K562 (cell line): Measurements from ENCODE around the gene FYB1. TPM values are rescaled to one million over a fixed set of nuclear protein-coding genes. Genes with fewer than 3 reads are reported as not detected.

Source experiments
- ARID1B ChIP-seq: fragments of 450-650 bp; IDR thresholded peaks from 2 replicates; pipeline ENCODE4 v1.6.1; 2016; ENCODE audit warnings: antibody characterized with exemption, mild to moderate bottlenecking, inconsistent platforms
- ASH1L ChIP-seq: fragments of 450-650 bp; IDR thresholded peaks from 2 replicates; pipeline ENCODE4 v1.6.1; 2018; ENCODE audit warnings: borderline replicate concordance, mild to moderate bottlenecking, low read depth; ENCODE audit not compliant: partially characterized antibody
- CBX1 ChIP-seq: sonication (generic); IDR thresholded peaks from 2 replicates; pipeline ENCODE4 v1.6.1; 2016; ENCODE audit warnings: antibody characterized with exemption, low read depth, mild to moderate bottlenecking
- CEBPB ChIP-seq: fragments of 450-650 bp; IDR thresholded peaks from 2 replicates; pipeline ENCODE4 v1.6.1; 2016; ENCODE audit warnings: missing genetic modification characterization, missing compliant biosample characterization
- CHCHD3 ChIP-seq: fragments of 250-450 bp; sonication (Bioruptor Pico); IDR thresholded peaks from 2 replicates; pipeline ENCODE4 v2.1.2; 2022; ENCODE audit warnings: mild to moderate bottlenecking
- DPF2 ChIP-seq: fragments of 450-650 bp; IDR thresholded peaks from 2 replicates; pipeline ENCODE4 v1.6.1; 2016
- ETV1 ChIP-seq: fragments of 450-650 bp; conservative IDR thresholded peaks from 2 replicates; pipeline ENCODE4 v1.6.1; 2016; ENCODE audit warnings: missing genetic modification characterization, control low read depth, low read depth, missing compliant biosample characterization
- FOXM1 ChIP-seq, 2 experiments: fragments of 450-650 bp in 1 of 2; sonication (generic) in 1 of 2; formaldehyde crosslinking in 1 of 2; IDR thresholded peaks; 2 replicates each; pipeline versions ENCODE4 v1.6.1 to v1.9.0; 2017 to 2022; ENCODE audit warnings: low read depth in 2 of 2, mild to moderate bottlenecking in 2 of 2, missing genetic modification reagents in 1 of 2, moderate library complexity in 1 of 2
- RFX7 ChIP-seq: fragments of 250-450 bp; sonication (Bioruptor Pico); IDR thresholded peaks from 2 replicates; pipeline ENCODE4 v1.5.1; 2021; ENCODE audit warnings: mild to moderate bottlenecking
- SAP30 ChIP-seq: fragments of 200-600 bp; sonication (generic); IDR thresholded peaks from 2 replicates; pipeline ENCODE4 v1.6.1; 2012; ENCODE audit warnings: borderline replicate concordance, low read depth, mild to moderate bottlenecking, moderate library complexity, low read length, control low read depth, inconsistent platforms; ENCODE audit not compliant: insufficient read depth, poor library complexity, severe bottlenecking
- SMARCC2 ChIP-seq: fragments of 450-650 bp; IDR thresholded peaks from 2 replicates; pipeline ENCODE4 v1.6.1; 2017; ENCODE audit warnings: antibody characterized with exemption, moderate library complexity, mild to moderate bottlenecking, low read depth
- SMARCE1 ChIP-seq: fragments of 450-650 bp; IDR thresholded peaks from 2 replicates; pipeline ENCODE4 v1.7.1; 2016; ENCODE audit warnings: mild to moderate bottlenecking
- TBP ChIP-seq: optimal IDR thresholded peaks from 2 replicates; pipeline ENCODE3; 2011; ENCODE audit warnings: low read depth, low read length, improper control_type of control experiment
- TCFL5 ChIP-seq: fragments of 250-450 bp; sonication (Bioruptor Pico); conservative IDR thresholded peaks from 2 replicates; pipeline ENCODE4 v1.6.1; 2021; ENCODE audit warnings: mild to moderate bottlenecking, moderate library complexity, matching md5 sums
- TEAD4 ChIP-seq, 2 experiments: sonication (generic) in 1 of 2; formaldehyde crosslinking in 1 of 2; IDR thresholded peaks; 2 replicates each; pipeline versions ENCODE4 v1.6.1 to v1.8.0; 2012 to 2022; ENCODE audit warnings: borderline replicate concordance in 1 of 2, inconsistent platforms in 1 of 2, low read length in 1 of 2, mild to moderate bottlenecking in 1 of 2, missing genetic modification reagents in 1 of 2
- ZNF133 ChIP-seq: fragments of 250-450 bp; sonication (Bioruptor Pico); IDR thresholded peaks from 2 replicates; pipeline ENCODE4 v1.4.0; 2020; ENCODE audit warnings: mild to moderate bottlenecking
- polyA plus RNA-seq, 8 experiments: library from polyadenylated mRNA; depleted of rRNA in 4 of 8; stranded (reverse) in 5 of 8; unstranded in 3 of 8; fragments of >200 nt; fragmentation: Nextera tagmentation in 2 of 8; fragmentation: Illumina TruSeq in 1 of 8; extraction: Ambion mirVana in 2 of 8; extraction: Trizol in 1 of 8; gene quantifications; 2 replicates each; pipeline versions ENCODE4 v1.2.1 to v1.2.3, GENCODE V29; 2011 to 2014; ENCODE audit warnings: inconsistent platforms in 1 of 8, missing spikeins in 1 of 8
- total RNA-seq, 7 experiments: library from RNA; depleted of rRNA in 6 of 7; stranded (reverse); fragments of >200 nt in 6 of 7; fragmentation: Illumina TruSeq in 2 of 7; extraction: Trizol in 2 of 7; gene quantifications; 2 replicates each; pipeline versions ENCODE4 v1.2.1 to v1.2.3, GENCODE V29; 2011 to 2021; ENCODE audit warnings: low replicate concordance in 1 of 7
- TF ChIP-seq, protein P1 (sequence below): sonication (generic); formaldehyde crosslinking; IDR thresholded peaks from 2 replicates; pipeline ENCODE4 v1.8.1; 2023; ENCODE audit warnings: mild to moderate bottlenecking, missing genetic modification reagents
- TF ChIP-seq, protein P2 (sequence below): sonication (generic); formaldehyde crosslinking; IDR thresholded peaks from 2 replicates; pipeline ENCODE4 v1.8.0; 2022; ENCODE audit warnings: missing genetic modification reagents, mild to moderate bottlenecking, moderate library complexity, borderline replicate concordance
- TF ChIP-seq, protein P3 (sequence below), 2 experiments: fragments of 450-650 bp; IDR thresholded peaks; 2 replicates each; pipeline ENCODE4 v1.6.1; 2016
- TF ChIP-seq, protein P4 (sequence below): fragments of 450-650 bp; IDR thresholded peaks from 2 replicates; pipeline ENCODE4 v1.6.1; 2016; ENCODE audit warnings: mild to moderate bottlenecking
- TF ChIP-seq, protein P5 (sequence below): sonication (generic); formaldehyde crosslinking; IDR thresholded peaks from 2 replicates; pipeline ENCODE4 v1.9.0; 2022; ENCODE audit warnings: mild to moderate bottlenecking, missing genetic modification reagents

FYB1 gene
- total and polyA plus RNA-seq, 9 of the 15 experiments (the other 6 are each of a cell fraction or from before 2014, with no cell fraction given): 4.7 to 31.5 (median 9.7) TPM

DNA sequence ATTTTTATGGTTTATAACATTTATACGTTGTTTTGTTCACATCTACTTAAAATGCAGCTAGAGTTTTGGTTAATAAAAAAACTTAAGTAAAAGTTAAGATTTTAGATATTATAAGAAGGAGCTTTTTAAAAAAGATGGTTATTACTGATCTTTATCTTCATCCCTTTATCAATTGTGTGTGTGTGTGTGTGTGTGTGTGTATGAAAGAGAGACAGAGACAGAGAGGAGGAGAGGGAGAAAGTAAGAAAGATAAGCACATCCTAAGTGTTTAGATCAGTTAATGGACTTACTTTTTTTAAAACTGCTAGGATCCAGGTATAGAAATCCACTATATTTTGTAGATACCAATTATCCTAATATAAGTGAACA is 99.3 kb downstream of the FYB1 start (continued):
- TF ChIP-seq, protein P1, sequence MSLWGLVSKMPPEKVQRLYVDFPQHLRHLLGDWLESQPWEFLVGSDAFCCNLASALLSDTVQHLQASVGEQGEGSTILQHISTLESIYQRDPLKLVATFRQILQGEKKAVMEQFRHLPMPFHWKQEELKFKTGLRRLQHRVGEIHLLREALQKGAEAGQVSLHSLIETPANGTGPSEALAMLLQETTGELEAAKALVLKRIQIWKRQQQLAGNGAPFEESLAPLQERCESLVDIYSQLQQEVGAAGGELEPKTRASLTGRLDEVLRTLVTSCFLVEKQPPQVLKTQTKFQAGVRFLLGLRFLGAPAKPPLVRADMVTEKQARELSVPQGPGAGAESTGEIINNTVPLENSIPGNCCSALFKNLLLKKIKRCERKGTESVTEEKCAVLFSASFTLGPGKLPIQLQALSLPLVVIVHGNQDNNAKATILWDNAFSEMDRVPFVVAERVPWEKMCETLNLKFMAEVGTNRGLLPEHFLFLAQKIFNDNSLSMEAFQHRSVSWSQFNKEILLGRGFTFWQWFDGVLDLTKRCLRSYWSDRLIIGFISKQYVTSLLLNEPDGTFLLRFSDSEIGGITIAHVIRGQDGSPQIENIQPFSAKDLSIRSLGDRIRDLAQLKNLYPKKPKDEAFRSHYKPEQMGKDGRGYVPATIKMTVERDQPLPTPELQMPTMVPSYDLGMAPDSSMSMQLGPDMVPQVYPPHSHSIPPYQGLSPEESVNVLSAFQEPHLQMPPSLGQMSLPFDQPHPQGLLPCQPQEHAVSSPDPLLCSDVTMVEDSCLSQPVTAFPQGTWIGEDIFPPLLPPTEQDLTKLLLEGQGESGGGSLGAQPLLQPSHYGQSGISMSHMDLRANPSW: no peak
- TF ChIP-seq ARID1B: peak; percentile 69; the same call in 1 of the 2 replicates
- TF ChIP-seq, protein P2, sequence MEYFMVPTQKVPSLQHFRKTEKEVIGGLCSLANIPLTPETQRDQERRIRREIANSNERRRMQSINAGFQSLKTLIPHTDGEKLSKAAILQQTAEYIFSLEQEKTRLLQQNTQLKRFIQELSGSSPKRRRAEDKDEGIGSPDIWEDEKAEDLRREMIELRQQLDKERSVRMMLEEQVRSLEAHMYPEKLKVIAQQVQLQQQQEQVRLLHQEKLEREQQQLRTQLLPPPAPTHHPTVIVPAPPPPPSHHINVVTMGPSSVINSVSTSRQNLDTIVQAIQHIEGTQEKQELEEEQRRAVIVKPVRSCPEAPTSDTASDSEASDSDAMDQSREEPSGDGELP (CRISPR knock-in tag): no peak
- no peak for TF ChIP-seq TBP
- no peak for TF ChIP-seq CEBPB
- peak; percentile 70 for TF ChIP-seq DPF2
- no peak for TF ChIP-seq ETV1 (tag)
- no peak for TF ChIP-seq TEAD4 (IDR thresholded peaks at IDR 0.05; ENCODE audit: low read length)
- TF ChIP-seq TEAD4 (CRISPR knock-in tag; IDR thresholded peaks at IDR 0.05; ENCODE audit: borderline replicate concordance): no peak
- TF ChIP-seq SAP30: no peak
- 0 out of 2 replicates have a peak, but pooled peaks have one; percentile 12 for TF ChIP-seq SMARCC2
- TF ChIP-seq RFX7 (CRISPR knock-in tag): no peak
- TF ChIP-seq ZNF133: no peak
- TF ChIP-seq SMARCE1: peak; percentile 64
- TF ChIP-seq ASH1L: peak; percentile 35
- no peak for TF ChIP-seq CHCHD3 (CRISPR knock-in tag)
- TF ChIP-seq, protein P3, sequence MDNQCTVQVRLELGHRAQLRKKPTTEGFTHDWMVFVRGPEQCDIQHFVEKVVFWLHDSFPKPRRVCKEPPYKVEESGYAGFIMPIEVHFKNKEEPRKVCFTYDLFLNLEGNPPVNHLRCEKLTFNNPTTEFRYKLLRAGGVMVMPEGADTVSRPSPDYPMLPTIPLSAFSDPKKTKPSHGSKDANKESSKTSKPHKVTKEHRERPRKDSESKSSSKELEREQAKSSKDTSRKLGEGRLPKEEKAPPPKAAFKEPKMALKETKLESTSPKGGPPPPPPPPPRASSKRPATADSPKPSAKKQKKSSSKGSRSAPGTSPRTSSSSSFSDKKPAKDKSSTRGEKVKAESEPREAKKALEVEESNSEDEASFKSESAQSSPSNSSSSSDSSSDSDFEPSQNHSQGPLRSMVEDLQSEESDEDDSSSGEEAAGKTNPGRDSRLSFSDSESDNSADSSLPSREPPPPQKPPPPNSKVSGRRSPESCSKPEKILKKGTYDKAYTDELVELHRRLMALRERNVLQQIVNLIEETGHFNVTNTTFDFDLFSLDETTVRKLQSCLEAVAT (IDR thresholded peaks at IDR 0.05): peak in 1 of 2 experiments; percentile 42; a peak in 1 of 4 replicates
- TF ChIP-seq FOXM1 (IDR thresholded peaks at IDR 0.05; ENCODE audit: low read depth): 0 out of 2 replicates have a peak, but pooled peaks have one; percentile 2
- TF ChIP-seq FOXM1 (CRISPR knock-in tag; IDR thresholded peaks at IDR 0.05; ENCODE audit: low read depth): no peak
- TF ChIP-seq, protein P4, sequence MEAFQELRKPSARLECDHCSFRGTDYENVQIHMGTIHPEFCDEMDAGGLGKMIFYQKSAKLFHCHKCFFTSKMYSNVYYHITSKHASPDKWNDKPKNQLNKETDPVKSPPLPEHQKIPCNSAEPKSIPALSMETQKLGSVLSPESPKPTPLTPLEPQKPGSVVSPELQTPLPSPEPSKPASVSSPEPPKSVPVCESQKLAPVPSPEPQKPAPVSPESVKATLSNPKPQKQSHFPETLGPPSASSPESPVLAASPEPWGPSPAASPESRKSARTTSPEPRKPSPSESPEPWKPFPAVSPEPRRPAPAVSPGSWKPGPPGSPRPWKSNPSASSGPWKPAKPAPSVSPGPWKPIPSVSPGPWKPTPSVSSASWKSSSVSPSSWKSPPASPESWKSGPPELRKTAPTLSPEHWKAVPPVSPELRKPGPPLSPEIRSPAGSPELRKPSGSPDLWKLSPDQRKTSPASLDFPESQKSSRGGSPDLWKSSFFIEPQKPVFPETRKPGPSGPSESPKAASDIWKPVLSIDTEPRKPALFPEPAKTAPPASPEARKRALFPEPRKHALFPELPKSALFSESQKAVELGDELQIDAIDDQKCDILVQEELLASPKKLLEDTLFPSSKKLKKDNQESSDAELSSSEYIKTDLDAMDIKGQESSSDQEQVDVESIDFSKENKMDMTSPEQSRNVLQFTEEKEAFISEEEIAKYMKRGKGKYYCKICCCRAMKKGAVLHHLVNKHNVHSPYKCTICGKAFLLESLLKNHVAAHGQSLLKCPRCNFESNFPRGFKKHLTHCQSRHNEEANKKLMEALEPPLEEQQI: no peak
- no peak for TF ChIP-seq TCFL5
- TF ChIP-seq CBX1: no peak
- TF ChIP-seq, protein P5, sequence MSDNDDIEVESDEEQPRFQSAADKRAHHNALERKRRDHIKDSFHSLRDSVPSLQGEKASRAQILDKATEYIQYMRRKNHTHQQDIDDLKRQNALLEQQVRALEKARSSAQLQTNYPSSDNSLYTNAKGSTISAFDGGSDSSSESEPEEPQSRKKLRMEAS: no peak
